GM12875 (cell line): ENCODE results near the gene TNFRSF13B.
"Not testable (repeated sequence)": the region's sequence is repeated elsewhere in the genome, so short reads cannot be mapped to it uniquely, and the experiment has no call there.

Experiments
- H3K4me3 ChIP-seq: one replicate; pipeline ENCODE4 v1.5.1; 2011; ENCODE audit warnings: low read depth, low read length, control low read depth
- CTCF ChIP-seq: IDR thresholded peaks from 2 replicates; pipeline ENCODE4 v1.5.1; 2011; ENCODE audit warnings: low read depth, mild to moderate bottlenecking, control low read depth, inconsistent platforms, low read length, moderate library complexity, borderline replicate concordance; ENCODE audit not compliant: insufficient read depth

TNFRSF13B gene

DNA sequence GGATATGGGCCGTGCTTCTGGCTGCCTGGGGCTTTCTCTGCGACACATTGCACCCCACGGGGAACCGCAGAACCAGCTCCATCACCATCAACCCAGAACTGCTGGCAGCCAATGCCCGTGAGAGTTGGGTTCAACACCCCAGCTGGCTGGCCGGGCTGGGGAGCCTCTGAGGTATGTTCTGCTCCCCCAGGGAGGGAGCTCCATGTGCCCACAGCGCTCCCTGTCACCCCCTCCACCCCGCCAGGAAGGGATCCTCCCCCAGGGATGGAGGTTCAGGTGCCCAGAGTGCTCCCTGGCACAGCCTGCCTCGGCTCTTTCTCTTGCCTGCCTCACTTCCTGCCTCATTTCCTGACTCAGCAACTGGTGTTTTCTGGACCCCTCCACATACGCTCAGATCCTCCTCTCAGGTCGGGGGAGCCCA, 46.1 kb upstream of the TNFRSF13B start:
- no peak overlapping the region for H3K4me3 ChIP-seq
- TF ChIP-seq CTCF = no peak

DNA sequence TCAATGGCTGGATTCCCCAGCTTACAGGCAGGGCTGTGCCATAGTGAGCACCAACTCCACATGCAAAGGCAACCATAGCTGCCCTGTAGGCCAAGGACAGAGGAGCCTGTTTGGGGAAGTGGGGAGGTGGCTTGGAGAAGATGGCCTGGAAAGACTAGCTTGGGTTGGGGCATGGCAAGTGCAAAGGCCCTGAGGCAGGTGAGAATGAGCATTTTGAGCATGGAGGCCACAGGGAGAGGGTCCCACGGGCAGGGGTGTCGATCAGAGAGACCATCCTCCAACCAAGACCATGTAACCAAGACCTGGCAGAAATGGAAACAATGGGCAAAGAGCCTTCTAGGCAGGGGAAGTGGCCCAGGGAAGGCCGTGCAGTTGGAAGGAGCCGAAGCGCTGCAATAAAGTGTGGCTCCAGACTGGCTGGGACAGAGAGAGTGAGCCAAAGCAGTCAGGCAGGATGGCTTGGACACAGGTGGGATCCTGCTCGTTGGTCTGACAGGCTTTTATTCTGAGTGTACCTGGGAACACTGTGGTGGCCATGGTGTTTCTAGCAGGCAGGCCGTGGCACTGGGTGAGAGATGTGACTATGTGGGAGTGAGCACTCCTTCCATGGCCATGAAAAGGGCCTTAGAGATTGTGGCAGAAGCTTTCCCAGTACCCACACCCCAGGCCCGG, 45.6 kb upstream of the TNFRSF13B start:
- TF ChIP-seq CTCF = no peak
- H3K4me3 ChIP-seq = no peak overlapping the region

DNA sequence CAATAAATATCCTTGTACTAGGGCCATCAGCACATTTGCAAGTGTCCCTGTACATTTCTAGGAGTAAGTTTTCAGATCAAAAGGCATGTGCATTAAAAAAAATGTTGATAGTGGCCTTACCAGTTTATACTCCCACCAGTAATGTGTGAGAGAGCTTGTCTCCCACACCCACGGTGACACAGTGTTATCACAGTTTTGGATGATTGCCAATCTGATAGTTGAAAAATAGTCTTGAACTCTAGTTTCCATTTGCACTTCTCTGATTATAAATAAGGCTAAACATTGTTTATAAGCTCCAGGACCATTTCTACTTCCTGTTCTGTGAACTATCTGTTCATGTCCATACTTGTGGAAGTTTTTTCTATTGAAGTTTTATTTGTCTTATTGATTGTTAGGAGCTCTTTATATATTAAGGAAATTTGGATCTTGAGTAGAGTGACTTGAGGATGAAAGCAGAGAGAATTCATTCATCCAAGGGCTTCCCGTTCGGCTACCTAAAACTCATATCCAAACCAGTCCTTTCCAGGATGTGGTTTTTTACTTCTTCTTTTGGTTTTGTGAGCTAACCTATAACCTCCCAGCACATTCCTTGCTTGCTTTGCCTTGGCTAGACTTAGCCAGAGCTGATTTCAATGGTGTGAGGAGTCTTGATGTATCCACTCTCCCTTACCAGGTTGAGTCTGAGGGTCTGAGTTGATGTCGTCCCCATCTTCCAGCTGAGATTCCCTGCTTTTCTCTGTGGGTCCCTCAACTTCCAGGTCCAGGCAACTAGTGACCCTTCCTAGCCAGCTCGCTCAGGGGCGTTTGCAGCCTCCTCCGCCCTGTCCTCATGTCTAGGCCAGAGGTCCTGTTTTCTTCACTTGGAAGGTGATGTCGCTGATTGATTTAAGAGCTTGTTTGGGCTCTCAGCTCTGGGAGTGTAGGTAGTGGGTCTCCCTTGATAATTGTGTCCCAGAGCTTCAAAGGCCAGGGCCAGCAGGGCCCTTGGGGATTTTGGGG, 44.6 kb upstream of the TNFRSF13B start:
- not testable (repeated sequence) for H3K4me3 ChIP-seq

DNA sequence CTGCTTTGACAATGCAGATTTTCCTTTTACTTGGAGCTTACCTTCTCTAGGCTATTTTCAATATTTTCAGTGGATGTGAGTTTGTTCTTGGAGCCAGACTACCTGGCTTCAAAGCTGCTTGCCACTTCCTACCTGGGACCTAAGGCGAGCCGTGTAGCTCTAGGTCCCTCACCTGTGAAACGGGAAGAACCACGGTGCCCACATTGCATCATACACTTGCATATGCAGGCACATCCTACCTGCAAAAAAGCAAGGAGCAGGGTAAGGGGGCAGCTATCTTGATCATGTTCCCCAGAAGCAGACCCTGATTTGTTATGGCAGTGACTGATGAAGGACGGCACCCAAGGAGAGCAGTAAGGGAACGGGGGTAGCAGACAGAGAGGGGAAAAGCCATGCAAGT, 43.3 kb upstream of the TNFRSF13B start:
- H3K4me3 ChIP-seq = no peak overlapping the region
- TF ChIP-seq CTCF = no peak

GRCh38 chr17:17014748-17015124, 42.8 kb upstream of the TNFRSF13B start:
- not testable (repeated sequence) for H3K4me3 ChIP-seq

DNA sequence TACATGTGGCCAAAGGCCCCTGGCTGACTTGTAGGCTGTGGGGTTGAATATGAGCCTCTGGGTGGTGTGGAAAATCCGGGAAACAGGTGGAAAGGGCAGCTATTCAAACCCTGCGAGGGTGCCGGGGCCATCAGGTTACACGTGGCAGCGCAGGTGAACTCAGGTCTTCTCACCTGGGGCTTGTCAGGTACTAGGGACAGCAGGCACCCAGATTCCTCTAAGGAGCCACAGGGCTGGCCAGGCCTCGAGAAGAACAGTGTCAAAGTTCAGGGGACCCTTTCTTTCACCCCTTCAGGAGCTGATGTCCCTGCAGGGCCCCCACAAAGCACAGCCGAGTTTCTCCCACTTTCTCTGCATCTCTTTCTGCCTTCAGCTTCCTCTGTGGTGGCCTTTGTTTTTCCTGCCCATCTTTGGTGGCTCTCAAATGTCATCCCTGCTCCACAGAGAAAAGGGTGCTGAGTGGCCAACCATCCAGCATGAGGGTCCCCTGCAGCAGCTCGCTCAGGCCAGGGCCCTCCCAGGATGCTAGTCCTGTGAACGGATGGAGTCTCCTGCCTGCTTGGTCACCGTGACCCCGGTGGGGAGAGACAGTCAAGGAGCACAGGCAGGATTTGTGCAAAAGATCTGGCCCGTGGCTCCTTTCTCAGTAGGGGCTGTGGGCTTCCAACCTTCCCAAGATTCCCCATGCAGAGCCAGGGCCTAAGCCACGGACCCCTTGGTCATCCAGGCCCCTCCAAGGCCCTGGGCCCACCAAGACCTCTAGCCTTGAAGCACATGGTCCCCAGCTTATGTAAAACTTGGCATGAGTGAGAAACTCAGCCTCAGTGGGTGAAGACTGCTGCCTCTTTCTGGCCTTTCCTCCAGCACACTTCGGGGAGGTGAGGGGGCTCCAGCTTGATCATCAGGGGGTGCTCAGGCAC, 42.2 kb upstream of the TNFRSF13B start:
- H3K4me3 ChIP-seq = not testable (repeated sequence)

- H3K4me3 ChIP-seq = not testable (repeated sequence)
These were observed 39.4 kb upstream of the TNFRSF13B start for GRCh38 chr17:17011043-17011907.

GRCh38 chr17:17010545-17011034, 38.7 kb upstream of the TNFRSF13B start:
- not testable (repeated sequence) for H3K4me3 ChIP-seq

DNA sequence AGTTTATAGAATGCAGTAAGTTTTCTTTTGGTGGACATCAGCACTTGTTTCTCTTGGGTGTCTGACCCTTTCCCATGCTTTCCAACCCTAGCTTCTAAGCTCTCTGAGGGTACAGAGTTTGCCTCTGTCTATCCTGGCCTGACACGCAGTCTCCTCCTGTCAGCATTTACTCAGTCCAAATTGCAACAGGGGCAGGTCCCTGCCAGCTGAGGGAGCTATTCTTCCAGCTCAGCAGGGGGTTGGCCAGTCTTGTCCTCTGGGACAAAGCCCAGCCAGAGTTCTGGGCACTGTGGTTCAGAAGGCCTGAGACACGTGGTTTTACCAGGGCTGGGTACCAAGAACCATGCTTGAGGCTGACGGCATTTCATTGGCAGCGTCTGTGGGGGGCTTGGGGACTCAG, 38.1 kb upstream of the TNFRSF13B start:
- H3K4me3 ChIP-seq = not testable (repeated sequence)

- not testable (repeated sequence) for H3K4me3 ChIP-seq
These were observed 36.9 kb upstream of the TNFRSF13B start for GRCh38 chr17:17008621-17009397.

DNA sequence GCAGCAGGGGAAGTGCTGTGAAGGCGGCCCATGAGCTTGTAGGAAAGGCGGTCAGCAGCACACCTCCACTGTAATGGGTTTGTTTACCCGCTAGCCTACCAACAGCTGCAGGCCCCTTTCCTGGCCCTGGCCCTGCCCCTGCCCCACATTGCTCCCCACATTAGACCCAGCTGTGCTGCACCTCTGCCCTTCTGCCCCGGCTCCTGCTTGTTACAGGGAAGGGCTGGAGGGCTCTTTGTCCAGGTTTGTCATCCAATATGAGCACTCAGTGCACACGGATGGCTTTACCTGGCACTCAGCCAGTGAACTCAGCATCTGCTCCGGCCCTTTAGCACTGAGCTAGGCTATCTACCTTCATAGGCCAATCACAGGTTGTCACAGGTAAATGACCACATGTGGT, 36.0 kb upstream of the TNFRSF13B start:
- H3K4me3 ChIP-seq = not testable (repeated sequence)

DNA sequence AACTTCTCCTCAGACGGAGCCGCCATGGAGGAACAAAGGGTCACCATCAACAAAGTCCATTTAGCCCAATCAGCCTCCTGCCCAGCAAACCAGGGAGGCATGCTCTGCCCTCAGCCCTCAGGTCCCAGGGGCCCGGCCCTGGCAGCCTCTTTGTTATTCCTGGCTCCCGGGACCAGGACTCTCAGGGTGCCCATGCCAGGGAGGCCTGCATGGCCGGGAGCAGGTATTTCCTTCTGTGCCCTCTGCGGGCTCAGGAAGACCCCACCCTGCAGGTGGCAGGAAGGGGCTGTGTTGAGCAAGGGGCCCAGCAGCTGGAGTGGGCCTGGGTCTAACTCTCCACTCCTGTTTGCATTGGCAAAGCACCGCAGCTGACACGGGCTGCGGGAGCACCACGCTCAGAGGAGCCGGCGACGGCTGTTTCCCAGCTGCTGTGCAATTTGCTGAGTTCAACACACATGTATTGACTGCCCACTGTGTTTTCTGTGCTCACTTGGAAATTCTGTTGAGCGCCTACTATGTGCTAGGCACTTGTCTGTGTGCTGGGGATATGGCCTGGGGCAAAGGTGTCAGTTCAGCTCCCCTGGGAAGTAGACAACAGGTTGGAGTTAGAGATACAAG, 33.2 kb upstream of the TNFRSF13B start:
- H3K4me3 ChIP-seq = not testable (repeated sequence)
